Tibial nerve (tissue), 3 donors: ENCODE data around the gene GPR78.

Experiments used
- POLR2A ChIP-seq, 2 donors: fragments of 450-650 bp; IDR thresholded peaks; one replicate each; pipeline ENCODE4 v1.6.1; 2017; ENCODE audit warnings: antibody characterized with exemption in 2 of 2, mild to moderate bottlenecking in 2 of 2, moderate library complexity in 2 of 2
- TF ChIP-seq, protein P1 (sequence below), 5 experiments: fragments of 200-600 bp in 3 of 5; fragments of 450-650 bp in 2 of 5; sonication (generic) in 3 of 5; IDR thresholded peaks; one replicate each; pipeline ENCODE4 v1.5.1; 2016 to 2019; ENCODE audit warnings: antibody characterized with exemption in 5 of 5, mild to moderate bottlenecking in 3 of 5, moderate library complexity in 2 of 5

DNA sequence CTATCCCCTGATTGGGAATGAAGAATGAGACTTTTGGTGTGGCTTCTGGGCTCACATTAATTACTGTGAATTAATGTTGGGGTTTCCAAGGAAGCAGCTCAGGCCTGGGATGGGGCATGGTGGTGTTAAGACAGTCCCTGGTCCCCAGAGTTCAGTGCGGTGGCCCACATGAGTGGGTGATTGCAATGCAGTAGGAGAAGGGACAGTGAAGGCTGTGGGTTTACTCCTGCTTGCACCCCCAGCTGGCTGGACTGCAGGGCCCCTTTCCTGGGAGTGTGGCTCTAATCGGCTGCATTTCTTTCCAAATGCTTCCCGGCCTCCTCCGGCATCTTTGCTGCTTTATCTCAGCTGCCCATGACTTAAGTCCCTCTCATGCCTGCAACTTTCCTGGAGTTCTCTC lies 28.2 kb upstream of the GPR78 start:
- TF ChIP-seq, protein P1, sequence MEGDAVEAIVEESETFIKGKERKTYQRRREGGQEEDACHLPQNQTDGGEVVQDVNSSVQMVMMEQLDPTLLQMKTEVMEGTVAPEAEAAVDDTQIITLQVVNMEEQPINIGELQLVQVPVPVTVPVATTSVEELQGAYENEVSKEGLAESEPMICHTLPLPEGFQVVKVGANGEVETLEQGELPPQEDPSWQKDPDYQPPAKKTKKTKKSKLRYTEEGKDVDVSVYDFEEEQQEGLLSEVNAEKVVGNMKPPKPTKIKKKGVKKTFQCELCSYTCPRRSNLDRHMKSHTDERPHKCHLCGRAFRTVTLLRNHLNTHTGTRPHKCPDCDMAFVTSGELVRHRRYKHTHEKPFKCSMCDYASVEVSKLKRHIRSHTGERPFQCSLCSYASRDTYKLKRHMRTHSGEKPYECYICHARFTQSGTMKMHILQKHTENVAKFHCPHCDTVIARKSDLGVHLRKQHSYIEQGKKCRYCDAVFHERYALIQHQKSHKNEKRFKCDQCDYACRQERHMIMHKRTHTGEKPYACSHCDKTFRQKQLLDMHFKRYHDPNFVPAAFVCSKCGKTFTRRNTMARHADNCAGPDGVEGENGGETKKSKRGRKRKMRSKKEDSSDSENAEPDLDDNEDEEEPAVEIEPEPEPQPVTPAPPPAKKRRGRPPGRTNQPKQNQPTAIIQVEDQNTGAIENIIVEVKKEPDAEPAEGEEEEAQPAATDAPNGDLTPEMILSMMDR (IDR thresholded peaks at IDR 0.05), result no peak
- no peak for TF ChIP-seq POLR2A (IDR thresholded peaks at IDR 0.05)
